GM18520 (cell line): Measurements from ENCODE around the gene ZNF419.
"Not testable (repeated sequence)": the region's sequence is repeated elsewhere in the genome, so short reads cannot be mapped to it uniquely, and the experiment has no call there.

Source experiments
- ATAC-seq: cut with Tn5 transposase; IDR thresholded peaks from one replicate; pipeline ENCODE4 v1.9.1; 2021; ENCODE audit not compliant: unreplicated experiment

The ZNF419 gene

DNA sequence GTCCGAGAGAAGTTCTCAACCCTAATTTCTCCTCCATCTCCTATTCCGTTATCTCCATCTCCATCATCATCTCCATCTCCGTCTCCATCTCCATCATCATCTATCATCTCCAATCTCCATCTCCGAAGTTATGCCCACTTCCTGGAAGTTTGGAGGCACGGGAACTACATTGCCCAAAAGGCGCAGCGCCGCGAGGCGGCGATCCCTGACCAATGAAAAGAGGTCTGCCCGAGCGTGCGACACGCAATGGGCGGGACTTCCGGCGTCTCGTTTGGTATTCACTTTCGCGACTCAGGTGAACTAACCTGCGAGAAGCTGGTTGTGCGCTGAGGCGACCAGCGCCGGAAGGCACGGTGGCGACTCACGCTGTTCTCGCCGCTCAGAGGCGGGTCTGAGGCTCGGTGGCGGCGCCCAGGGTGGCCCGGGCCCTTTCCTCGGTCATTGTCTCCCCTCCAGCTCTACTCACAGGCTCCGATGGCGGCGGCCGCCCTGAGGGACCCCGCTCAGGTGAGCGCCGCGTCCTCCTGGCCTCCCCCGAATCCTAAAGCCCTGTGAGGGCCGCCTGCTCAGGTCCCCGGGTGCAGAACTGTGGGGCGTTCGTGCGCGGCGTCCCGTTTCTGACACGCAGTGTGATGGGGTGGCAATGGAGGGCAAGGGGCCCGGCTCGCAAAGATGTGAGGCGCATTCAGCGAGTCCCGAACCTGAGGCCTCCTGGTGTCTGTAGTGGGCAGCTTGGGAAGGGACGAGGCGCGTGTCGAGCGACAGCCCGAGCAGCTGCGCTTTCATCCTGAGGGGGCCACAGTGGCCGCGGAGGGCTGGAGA is at the start of gene ZNF419:
ZNF419 (plus strand) TSS at position 274 of the 822 bp plus-strand sequence; CDS start at position 475, 201 bp downstream.
- ATAC-seq = peak; percentile 95

DNA sequence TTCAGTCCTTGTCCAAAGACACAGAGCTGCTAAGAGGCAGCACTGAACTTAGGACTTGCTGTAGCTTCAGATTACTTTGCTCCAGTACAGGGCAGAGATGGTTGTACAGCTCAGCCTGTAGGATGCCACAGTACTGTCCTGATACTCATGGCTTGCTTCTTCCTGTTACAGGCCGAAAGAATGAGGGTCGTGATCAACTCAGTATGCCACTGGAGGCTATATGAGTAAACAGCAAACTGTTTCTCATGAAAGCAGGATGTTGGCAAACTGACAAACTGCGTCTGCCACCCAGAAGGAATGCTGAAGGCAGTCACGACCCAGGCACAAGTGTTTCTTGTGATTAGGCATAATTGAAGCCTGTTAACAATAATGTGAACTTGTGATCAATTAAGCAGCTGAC is 49.6 kb upstream of the ZNF419 start:
- no peak for ATAC-seq

DNA sequence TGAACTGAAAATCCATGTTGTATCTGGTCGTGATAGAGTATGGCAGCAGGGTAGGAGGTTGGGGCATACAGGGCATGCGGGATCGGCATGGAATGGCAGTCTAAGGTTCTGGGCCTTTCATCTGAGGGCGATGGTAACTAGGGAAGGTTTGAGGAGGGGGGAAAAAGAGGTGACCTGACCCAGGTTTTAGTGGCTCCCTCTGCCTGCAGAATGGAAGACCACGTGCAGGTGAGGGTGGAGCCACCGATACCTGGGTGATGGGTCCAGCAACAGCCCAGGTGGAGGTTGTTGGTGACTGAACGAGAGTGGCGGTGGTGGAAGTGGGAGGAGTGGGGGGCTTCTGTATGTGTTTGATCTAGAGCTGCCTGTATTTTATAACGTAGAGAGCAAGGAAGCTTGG is 48.6 kb upstream of the ZNF419 start:
- no peak for ATAC-seq

DNA sequence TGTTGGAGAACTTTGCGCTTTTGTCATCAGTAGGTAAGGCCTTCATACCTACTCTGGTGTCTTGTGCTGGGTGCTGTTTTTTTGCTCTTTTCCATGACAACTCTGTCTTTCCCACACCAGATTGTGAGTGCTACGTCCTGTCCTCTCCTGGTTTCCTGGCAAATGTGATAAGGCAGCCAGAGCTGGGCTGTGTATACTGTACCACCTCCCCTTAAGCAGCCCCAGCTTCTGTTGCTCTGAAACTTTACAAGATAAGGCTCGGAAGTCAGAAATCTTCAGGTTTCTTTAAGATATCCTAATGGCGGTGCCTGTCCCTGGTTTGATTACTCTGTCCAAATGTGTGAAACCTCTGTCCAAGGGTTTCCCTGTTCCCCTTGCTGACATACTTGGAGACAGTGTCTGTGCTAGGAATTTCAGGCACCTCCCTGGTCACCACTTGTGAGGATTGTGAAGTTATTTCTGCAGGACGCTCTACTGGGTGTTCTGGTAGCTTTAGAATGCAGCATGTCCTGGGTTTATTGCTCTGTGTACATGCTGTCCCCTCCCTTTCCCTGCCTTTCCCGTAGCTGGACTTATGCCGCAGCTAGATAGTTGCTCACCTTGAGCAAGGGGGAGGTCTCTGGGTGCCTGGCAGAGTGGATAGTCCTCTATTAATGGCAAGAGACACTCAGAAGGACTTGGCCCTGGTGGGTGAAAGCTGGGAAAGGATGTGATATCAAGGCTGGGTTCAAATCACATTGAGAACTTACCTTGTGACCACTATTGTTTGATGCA is 45.4 kb upstream of the ZNF419 start:
- ATAC-seq = no peak

DNA sequence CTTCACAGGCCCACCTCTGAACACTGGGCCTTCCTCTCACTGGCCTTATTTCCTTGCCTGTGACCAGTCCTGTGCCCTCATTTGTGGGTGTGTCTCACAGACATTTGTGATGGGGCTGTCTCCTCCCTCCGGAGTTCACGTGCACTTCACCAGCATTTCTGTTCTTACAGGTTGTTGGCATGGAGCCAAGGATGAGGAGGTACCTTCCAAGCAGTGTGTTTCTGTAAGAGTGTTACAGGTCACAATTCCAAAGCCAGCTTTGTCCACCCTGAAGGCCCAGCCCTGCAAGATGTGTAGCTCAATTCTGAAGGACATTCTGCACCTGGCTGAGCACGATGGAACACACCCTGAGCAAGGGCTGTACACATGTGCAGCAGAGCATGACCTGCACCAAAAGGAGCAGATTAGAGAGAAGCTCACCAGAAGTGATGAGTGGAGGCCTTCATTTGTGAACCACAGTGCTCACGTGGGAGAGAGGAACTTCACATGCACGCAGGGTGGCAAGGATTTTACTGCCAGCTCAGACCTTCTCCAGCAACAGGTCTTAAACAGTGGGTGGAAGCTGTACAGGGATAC is 44.3 kb upstream of the ZNF419 start:
- no peak for ATAC-seq

- ATAC-seq = no peak
Observed at GRCh38 chr19:57452307-57452706, 35.2 kb upstream of the ZNF419 start.

DNA sequence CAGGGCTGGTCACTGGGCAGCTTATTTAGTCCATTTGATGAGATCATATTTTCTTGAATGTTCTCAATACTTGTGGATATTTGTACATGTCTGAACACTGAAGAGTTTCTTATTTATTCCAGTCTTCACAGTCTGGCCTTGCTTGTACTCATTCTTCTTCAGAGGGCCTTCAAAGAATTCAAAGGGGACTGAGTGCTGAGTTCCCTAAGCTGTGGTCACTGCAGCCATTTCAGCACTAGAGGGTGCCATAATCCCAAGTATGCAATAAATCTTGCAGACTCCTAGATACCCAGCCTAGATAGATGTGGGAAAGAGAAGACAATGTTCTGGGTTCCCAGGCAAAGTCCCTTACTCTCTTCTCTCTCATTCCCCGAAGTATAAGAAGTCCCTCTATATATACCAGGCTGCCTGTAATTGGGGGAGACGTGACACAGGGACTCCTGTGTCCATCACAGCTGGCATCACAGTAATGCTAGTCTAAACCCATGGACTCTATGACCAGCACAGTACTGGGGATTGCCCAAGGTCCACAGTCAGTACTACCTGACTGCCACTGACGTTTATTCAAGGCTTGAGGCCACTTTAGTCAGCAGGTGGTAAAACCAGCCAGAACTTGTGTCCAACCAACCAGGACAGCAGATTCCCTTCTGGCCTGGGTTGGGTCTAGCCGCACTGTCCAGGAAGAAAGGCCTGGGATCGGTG is 21.7 kb upstream of the ZNF419 start:
- ATAC-seq = no peak

- no peak for ATAC-seq
Observed at GRCh38 chr19:57466489-57466888, 21.1 kb upstream of the ZNF419 start.

DNA sequence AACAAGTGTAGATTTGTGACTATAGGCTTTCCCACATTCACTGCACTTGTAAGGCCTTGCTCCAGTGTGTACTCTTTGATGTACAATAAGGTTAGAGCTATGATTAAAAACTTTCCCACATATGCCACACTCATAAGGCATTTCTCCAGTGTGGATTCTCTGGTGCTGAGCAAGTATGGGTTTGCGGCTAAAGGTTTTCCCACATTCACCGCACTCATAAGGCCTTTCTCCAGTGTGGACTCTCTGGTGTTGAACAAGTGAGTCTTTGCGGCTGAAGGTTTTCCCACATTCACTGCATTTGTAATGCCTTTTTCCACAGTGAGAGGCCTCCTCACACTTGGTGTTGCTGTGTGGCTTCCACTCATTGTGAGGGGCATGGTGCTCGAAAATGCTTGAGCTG is 13.9 kb upstream of the ZNF419 start:
- ATAC-seq = no peak

DNA sequence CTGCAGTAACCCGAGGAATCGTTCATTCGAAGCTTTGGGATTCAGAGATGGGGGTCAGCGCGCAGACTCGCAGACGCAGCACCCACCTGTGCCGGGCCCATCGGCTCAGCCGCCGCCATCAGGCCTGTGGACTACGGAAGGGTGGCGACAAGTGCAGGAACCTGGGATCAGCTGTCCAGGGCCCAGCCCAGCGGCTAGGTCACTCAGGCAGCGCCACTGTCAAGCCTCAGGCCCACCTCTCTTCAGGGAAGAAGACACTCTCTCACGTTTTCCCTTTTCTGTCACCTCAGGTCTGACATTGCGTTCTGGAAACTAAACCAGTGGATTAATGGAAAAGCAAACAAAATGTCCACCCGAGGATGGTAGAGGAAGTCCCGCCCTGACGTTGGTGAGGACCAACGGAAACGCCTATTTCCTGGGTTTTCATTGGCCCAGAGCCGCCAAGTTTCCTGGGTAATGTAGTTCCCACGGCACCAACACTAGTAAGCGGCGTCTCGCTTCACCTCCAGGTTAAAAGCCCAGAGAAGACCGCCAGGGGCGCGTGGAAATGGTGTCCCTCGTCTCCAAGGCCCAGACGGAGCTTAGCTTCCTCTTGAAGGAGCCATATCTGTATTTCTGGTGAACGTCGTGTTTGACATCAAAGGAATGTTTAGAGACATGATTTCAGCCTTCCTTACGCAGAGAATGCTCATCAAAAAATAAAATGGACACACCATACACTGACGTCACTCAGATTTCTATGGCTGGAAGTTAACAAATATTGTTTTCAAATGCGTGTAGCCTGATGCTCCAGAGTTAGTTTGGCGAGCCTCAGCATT is 10.2 kb upstream of the ZNF419 start, which contains the start of gene ZNF772:
ZNF772 (minus strand) TSS at position 376 of the 818 bp plus-strand sequence; CDS start at position 119, 257 bp downstream.
- ATAC-seq = no peak

GRCh38 chr19:57488299-57488644 is 722 bp downstream of the ZNF419 start:
- ATAC-seq = not testable (repeated sequence)

- not testable (repeated sequence) for ATAC-seq
Observed at GRCh38 chr19:57499332-57499679, 11.8 kb downstream of the ZNF419 start.

- peak; percentile 99 for ATAC-seq
Observed at GRCh38 chr19:57499680-57500395, 12.3 kb downstream of the ZNF419 start, which contains the start of gene ZNF773. Gene ZNF773, plus strand, starts transcription at chr19:57499938. Its CDS starts 143 bp downstream, at chr19:57500081.

GRCh38 chr19:57500400-57500799 is 12.8 kb downstream of the ZNF419 start:
- ATAC-seq = not testable (repeated sequence)

- ATAC-seq = no peak
Observed at GRCh38 chr19:57506163-57506562, 18.6 kb downstream of the ZNF419 start.

DNA sequence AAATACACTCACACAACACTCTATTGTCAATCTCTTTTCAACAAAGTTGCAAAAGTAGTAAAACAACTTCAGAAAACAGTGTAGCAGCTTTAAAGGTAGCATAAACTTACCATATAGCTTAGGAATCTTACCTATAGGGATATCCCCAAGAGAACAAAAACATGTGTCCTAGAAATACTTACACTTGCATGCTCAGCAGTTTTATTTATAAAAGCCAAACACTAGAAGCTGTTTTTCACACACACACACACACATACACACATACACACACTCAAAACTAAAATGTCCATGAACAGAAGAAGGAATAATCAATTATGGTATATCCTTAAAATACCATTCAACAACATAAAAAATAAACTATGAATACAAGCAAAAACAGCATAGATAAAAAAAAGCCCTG is 23.9 kb downstream of the ZNF419 start:
- no peak for ATAC-seq

GRCh38 chr19:57512845-57513244 is 25.3 kb downstream of the ZNF419 start:
- ATAC-seq = no peak

DNA sequence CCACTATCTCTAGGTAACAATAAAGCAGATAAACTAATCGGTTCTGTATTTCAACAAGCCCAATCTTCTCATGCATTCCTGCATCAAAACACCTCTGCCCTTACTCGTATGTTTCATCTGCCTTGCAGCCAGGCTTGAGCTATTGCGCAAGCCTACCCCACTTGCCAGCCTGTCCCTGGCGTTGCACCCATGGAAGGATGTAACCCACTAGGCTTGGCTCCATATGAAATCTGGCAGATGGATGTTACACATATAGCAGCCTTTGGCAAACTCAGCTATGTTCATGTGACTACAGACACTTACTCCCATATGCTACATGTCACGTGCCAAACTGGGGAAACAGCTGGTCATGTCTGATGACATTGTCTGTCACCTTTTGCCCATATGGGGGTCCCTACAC is 27.7 kb downstream of the ZNF419 start:
- no peak for ATAC-seq

DNA sequence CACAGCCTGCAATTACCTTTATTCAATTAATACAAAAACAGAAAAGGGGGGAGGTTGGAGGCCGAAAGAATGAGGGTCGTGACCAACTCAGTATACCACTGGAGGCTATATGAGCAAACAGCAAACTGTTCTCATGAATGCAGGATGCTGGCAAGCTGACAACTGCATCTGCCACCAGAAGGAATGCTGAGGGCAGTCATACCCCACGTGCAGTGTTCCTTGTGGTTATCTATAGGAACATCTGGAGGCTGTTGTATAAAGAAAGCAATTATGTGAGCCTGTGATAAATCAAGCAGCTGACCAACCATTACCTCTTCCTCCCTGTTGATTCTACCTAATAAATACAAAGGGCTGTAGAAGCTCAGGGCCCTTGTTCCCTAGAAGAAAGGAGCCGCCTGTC is 30.5 kb downstream of the ZNF419 start:
- ATAC-seq = not testable (repeated sequence)
